Liver (tissue), 9 donors: ENCODE results near the gene SORCS2. TPM values are rescaled to one million over a fixed set of nuclear protein-coding genes. Genes with fewer than 3 reads are reported as not detected.

ENCODE experiments used
- DNase-seq: peaks from one replicate; pipeline ENCODE4 v3.0.0-alpha.2; 2017; ENCODE audit warnings: low spot score
- H3K27ac ChIP-seq, 2 donors: one replicate each; pipeline ENCODE4 v1.7.0; 2013; ENCODE audit warnings: inconsistent platforms in 2 of 2, low read length in 2 of 2, control low read depth in 1 of 2, low read depth in 1 of 2, mild to moderate bottlenecking in 1 of 2
- H3K27me3 ChIP-seq, 4 donors: one replicate each; pipeline versions ENCODE4 v1.6.1 to v1.7.0; 2013; ENCODE audit warnings: low read length in 3 of 4, inconsistent platforms in 1 of 4, mild to moderate bottlenecking in 1 of 4, moderate library complexity in 1 of 4; ENCODE audit not compliant: control insufficient read depth in 4 of 4, insufficient read depth in 4 of 4
- H3K36me3 ChIP-seq, 4 donors: one replicate each; pipeline versions ENCODE4 v1.6.1 to v1.7.0; 2013; ENCODE audit warnings: low read length in 3 of 4, mild to moderate bottlenecking in 3 of 4, low read depth in 1 of 4, moderate library complexity in 1 of 4; ENCODE audit not compliant: control insufficient read depth in 4 of 4, insufficient read depth in 3 of 4
- H3K4me1 ChIP-seq, 4 donors: one replicate each; pipeline versions ENCODE4 v1.6.1 to v1.7.0; 2013; ENCODE audit warnings: low read length in 3 of 4, mild to moderate bottlenecking in 3 of 4, moderate library complexity in 1 of 4; ENCODE audit not compliant: control insufficient read depth in 4 of 4, insufficient read depth in 4 of 4
- H3K4me3 ChIP-seq, 3 donors: one replicate each; pipeline versions ENCODE4 v1.6.1 to v1.7.0; 2013; ENCODE audit warnings: low read length in 3 of 3, control low read depth in 1 of 3, low read depth in 1 of 3, mild to moderate bottlenecking in 1 of 3
- H3K9ac ChIP-seq, 2 donors: one replicate each; pipeline ENCODE4 v1.7.0; 2013; ENCODE audit warnings: low read length in 2 of 2, mild to moderate bottlenecking in 2 of 2, moderate library complexity in 2 of 2, control low read depth in 1 of 2, low read depth in 1 of 2
- H3K9me3 ChIP-seq, 4 donors: one replicate each; pipeline versions ENCODE4 v1.6.1 to v1.7.0; 2013; ENCODE audit warnings: low read length in 3 of 4; ENCODE audit not compliant: control insufficient read depth in 4 of 4
- EGR1 ChIP-seq, 2 donors: IDR thresholded peaks; 2 replicates each; pipeline ENCODE4 v1.6.1; 2016 to 2018; ENCODE audit warnings: antibody characterized with exemption in 2 of 2, low read depth in 2 of 2
- FOXA1 ChIP-seq: IDR thresholded peaks from 2 replicates; pipeline ENCODE4 v1.6.1; 2016; ENCODE audit warnings: antibody characterized with exemption
- FOXA2 ChIP-seq: IDR thresholded peaks from 2 replicates; pipeline ENCODE4 v1.6.1; 2016; ENCODE audit warnings: antibody characterized with exemption
- GABPA ChIP-seq, 2 donors: IDR thresholded peaks in 1 of 2; conservative IDR thresholded peaks in 1 of 2; 2 replicates each; pipeline ENCODE4 v1.6.1; 2016; ENCODE audit warnings: antibody characterized with exemption in 2 of 2, mild to moderate bottlenecking in 1 of 2, moderate library complexity in 1 of 2
- HNF4A ChIP-seq, 2 donors: conservative IDR thresholded peaks; 2 replicates each; pipeline ENCODE4 v1.6.1; 2016; ENCODE audit warnings: antibody characterized with exemption in 2 of 2, mild to moderate bottlenecking in 2 of 2
- HNF4G ChIP-seq: IDR thresholded peaks from 2 replicates; pipeline ENCODE4 v1.6.1; 2016; ENCODE audit warnings: antibody characterized with exemption
- JUND ChIP-seq, 2 donors: IDR thresholded peaks; 2 replicates each; pipeline ENCODE4 v1.6.1; 2016; ENCODE audit warnings: antibody characterized with exemption in 2 of 2
- NR2F2 ChIP-seq: IDR thresholded peaks from 2 replicates; pipeline ENCODE4 v1.6.1; 2016; ENCODE audit warnings: antibody characterized with exemption
- RAD21 ChIP-seq, 2 donors: IDR thresholded peaks; 2 replicates each; pipeline ENCODE4 v1.6.1; 2016; ENCODE audit warnings: antibody characterized with exemption in 2 of 2, mild to moderate bottlenecking in 2 of 2
- RXRA ChIP-seq, 2 donors: IDR thresholded peaks; 2 replicates each; pipeline ENCODE4 v1.6.1; 2017 to 2018; ENCODE audit warnings: antibody characterized with exemption in 2 of 2, mild to moderate bottlenecking in 1 of 2
- SP1 ChIP-seq: IDR thresholded peaks from 2 replicates; pipeline ENCODE4 v1.6.1; 2018; ENCODE audit warnings: antibody characterized with exemption, mild to moderate bottlenecking
- YY1 ChIP-seq: IDR thresholded peaks from 2 replicates; pipeline ENCODE4 v1.6.1; 2016; ENCODE audit warnings: antibody characterized with exemption, mild to moderate bottlenecking
- WGBS: extraction: QIAGEN DNeasy Blood & Tissue Kit; methylation state at CpG from one replicate; pipeline ENCODE4 v1.1.7; 2013; 5-methylcytosine and 5-hydroxymethylcytosine counted together
- polyA plus RNA-seq, 2 donors: library from polyadenylated mRNA; stranded (reverse) in 1 of 2; unstranded in 1 of 2; fragments of 200-250 nt in 1 of 2; fragments of >200 nt in 1 of 2; fragmentation: Nextera tagmentation in 1 of 2; extraction: Ambion mirVana in 1 of 2; gene quantifications; one replicate each; pipeline versions ENCODE4 v1.2.1 to v1.2.3, GENCODE V29; 2013 to 2015
- total RNA-seq, 2 donors: library from RNA; depleted of rRNA; stranded (reverse); fragments of >200 nt; gene quantifications; one replicate each; pipeline ENCODE4 v1.2.3, GENCODE V29; 2014
- TF ChIP-seq, protein P1 (sequence below): IDR thresholded peaks from 2 replicates; pipeline ENCODE4 v1.6.1; 2016; ENCODE audit warnings: antibody characterized with exemption
- TF ChIP-seq, protein P2 (sequence below): IDR thresholded peaks from 2 replicates; pipeline ENCODE4 v1.6.1; 2016; ENCODE audit warnings: antibody characterized with exemption, mild to moderate bottlenecking
- TF ChIP-seq, protein P3 (sequence below): IDR thresholded peaks from 2 replicates; pipeline ENCODE4 v1.6.1; 2016; ENCODE audit warnings: antibody characterized with exemption
- TF ChIP-seq, protein P4 (sequence below): fragments of 150-350 bp; IDR thresholded peaks from 2 replicates; pipeline ENCODE4 v1.5.1; 2017; ENCODE audit warnings: improper control_type of control experiment, low read depth, low read length; ENCODE audit not compliant: missing input control
- TF ChIP-seq, protein P5 (sequence below): IDR thresholded peaks from 2 replicates; pipeline ENCODE4 v1.6.1; 2016; ENCODE audit warnings: antibody characterized with exemption
- donor health status: healthy.
- donor health status: healthy.
- donor health status: healthy.
- donor health status: healthy.
- donor health status: healthy.

SORCS2 gene
- total and polyA plus RNA-seq, 4 donors = 0.10 to 1.4 (median 0.92) TPM

DNA sequence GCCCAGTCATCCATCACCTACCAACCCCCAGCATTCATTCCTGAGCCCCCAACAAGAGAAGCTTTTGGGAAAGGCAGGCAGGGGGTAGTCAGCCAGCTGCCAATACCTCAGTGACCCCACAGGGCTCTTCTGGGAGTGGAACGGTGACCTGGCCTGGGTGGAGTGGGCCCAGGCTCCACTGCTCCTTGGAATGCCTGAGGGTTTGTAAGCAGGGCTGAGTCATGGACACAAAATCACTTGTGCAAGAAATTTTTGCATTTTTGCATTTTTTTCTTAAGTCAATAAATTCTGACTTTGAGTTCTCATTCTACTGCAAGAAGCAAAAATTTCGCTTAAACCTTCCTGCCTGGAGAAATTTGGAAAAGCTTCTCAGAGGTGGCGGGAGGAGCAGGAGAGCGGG is 18.5 kb downstream of the SORCS2 start:
- no peak overlapping the region for H3K9ac ChIP-seq
- no peaks in the 10 kb centered on the region for H3K27me3 ChIP-seq
- H3K9me3 ChIP-seq = no peaks in the 10 kb centered on the region
- no peak for DNase-seq
- H3K4me3 ChIP-seq = no peak overlapping the region
- WGBS = 88% methylated on average over 4 of the region's 4 CpGs
- peaks cover 22 to 65% (median 37%) of the 10 kb centered on the region in 4 donors for H3K4me1 ChIP-seq
- H3K27ac ChIP-seq = no peak overlapping the region
- no peaks in the 10 kb centered on the region for H3K36me3 ChIP-seq
- TF ChIP-seq RAD21 (IDR thresholded peaks at IDR 0.05) (no peak), GABPA (IDR thresholded peaks at IDR 0.05 in 1 of 2, conservative IDR thresholded peaks at IDR 0.05 in 1 of 2) (no peak), JUND (IDR thresholded peaks at IDR 0.05) (no peak), RXRA (IDR thresholded peaks at IDR 0.05) (no peak), FOXA1 (no peak), FOXA2 (no peak), YY1 (no peak), EGR1 (IDR thresholded peaks at IDR 0.05; ENCODE audit: low read depth in 2 of 2) (no peak), SP1 (no peak), HNF4A (conservative IDR thresholded peaks at IDR 0.05) (no peak), NR2F2 (no peak), HNF4G (no peak)
- TF ChIP-seq, protein P1, sequence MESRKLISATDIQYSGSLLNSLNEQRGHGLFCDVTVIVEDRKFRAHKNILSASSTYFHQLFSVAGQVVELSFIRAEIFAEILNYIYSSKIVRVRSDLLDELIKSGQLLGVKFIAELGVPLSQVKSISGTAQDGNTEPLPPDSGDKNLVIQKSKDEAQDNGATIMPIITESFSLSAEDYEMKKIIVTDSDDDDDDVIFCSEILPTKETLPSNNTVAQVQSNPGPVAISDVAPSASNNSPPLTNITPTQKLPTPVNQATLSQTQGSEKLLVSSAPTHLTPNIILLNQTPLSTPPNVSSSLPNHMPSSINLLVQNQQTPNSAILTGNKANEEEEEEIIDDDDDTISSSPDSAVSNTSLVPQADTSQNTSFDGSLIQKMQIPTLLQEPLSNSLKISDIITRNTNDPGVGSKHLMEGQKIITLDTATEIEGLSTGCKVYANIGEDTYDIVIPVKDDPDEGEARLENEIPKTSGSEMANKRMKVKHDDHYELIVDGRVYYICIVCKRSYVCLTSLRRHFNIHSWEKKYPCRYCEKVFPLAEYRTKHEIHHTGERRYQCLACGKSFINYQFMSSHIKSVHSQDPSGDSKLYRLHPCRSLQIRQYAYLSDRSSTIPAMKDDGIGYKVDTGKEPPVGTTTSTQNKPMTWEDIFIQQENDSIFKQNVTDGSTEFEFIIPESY = no peak
- TF ChIP-seq, protein P2, sequence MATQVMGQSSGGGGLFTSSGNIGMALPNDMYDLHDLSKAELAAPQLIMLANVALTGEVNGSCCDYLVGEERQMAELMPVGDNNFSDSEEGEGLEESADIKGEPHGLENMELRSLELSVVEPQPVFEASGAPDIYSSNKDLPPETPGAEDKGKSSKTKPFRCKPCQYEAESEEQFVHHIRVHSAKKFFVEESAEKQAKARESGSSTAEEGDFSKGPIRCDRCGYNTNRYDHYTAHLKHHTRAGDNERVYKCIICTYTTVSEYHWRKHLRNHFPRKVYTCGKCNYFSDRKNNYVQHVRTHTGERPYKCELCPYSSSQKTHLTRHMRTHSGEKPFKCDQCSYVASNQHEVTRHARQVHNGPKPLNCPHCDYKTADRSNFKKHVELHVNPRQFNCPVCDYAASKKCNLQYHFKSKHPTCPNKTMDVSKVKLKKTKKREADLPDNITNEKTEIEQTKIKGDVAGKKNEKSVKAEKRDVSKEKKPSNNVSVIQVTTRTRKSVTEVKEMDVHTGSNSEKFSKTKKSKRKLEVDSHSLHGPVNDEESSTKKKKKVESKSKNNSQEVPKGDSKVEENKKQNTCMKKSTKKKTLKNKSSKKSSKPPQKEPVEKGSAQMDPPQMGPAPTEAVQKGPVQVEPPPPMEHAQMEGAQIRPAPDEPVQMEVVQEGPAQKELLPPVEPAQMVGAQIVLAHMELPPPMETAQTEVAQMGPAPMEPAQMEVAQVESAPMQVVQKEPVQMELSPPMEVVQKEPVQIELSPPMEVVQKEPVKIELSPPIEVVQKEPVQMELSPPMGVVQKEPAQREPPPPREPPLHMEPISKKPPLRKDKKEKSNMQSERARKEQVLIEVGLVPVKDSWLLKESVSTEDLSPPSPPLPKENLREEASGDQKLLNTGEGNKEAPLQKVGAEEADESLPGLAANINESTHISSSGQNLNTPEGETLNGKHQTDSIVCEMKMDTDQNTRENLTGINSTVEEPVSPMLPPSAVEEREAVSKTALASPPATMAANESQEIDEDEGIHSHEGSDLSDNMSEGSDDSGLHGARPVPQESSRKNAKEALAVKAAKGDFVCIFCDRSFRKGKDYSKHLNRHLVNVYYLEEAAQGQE = no peak
- TF ChIP-seq, protein P3, sequence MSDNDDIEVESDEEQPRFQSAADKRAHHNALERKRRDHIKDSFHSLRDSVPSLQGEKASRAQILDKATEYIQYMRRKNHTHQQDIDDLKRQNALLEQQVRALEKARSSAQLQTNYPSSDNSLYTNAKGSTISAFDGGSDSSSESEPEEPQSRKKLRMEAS = no peak
- TF ChIP-seq, protein P4, sequence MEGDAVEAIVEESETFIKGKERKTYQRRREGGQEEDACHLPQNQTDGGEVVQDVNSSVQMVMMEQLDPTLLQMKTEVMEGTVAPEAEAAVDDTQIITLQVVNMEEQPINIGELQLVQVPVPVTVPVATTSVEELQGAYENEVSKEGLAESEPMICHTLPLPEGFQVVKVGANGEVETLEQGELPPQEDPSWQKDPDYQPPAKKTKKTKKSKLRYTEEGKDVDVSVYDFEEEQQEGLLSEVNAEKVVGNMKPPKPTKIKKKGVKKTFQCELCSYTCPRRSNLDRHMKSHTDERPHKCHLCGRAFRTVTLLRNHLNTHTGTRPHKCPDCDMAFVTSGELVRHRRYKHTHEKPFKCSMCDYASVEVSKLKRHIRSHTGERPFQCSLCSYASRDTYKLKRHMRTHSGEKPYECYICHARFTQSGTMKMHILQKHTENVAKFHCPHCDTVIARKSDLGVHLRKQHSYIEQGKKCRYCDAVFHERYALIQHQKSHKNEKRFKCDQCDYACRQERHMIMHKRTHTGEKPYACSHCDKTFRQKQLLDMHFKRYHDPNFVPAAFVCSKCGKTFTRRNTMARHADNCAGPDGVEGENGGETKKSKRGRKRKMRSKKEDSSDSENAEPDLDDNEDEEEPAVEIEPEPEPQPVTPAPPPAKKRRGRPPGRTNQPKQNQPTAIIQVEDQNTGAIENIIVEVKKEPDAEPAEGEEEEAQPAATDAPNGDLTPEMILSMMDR = no peak
- TF ChIP-seq, protein P5, sequence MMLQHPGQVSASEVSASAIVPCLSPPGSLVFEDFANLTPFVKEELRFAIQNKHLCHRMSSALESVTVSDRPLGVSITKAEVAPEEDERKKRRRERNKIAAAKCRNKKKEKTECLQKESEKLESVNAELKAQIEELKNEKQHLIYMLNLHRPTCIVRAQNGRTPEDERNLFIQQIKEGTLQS = no peak
